Neural cell (in vitro differentiated cells): ENCODE results near the gene NCAPH2. TPM values are rescaled to one million over a fixed set of nuclear protein-coding genes. Genes with fewer than 3 reads are reported as not detected.

ENCODE experiments used
- H2AFZ ChIP-seq: fragments of 200-600, 300-800 bp; sonication (generic), shearing (Covaris generic); 2 replicates; pipeline ENCODE4 v1.6.0; 2014; ENCODE audit warnings: low read depth, mild to moderate bottlenecking, antibody characterized with exemption, low read length, moderate library complexity
- H3F3A ChIP-seq: fragments of 200-600 bp; shearing (Covaris generic); 2 replicates; pipeline ENCODE4 v1.6.1; 2016; ENCODE audit warnings: mild to moderate bottlenecking, moderate library complexity, mixed read lengths, antibody characterized with exemption, low read length; ENCODE audit not compliant: insufficient read depth, poor library complexity, severe bottlenecking
- H3K27ac ChIP-seq: fragments of 200-600, 300-800 bp; sonication (generic), shearing (Covaris generic); 2 replicates; pipeline ENCODE4 v1.5.1; 2014; ENCODE audit warnings: mild to moderate bottlenecking, low read length, moderate library complexity
- H3K27me3 ChIP-seq: fragments of 300-800, 200-600 bp; sonication (generic), shearing (Covaris generic); 2 replicates; pipeline ENCODE4 v1.6.0; 2014; ENCODE audit warnings: mild to moderate bottlenecking, low read depth, low read length, moderate library complexity; ENCODE audit not compliant: insufficient read depth
- H3K36me3 ChIP-seq: fragments of 300-800, 200-600 bp; sonication (generic), shearing (Covaris generic); 2 replicates; pipeline ENCODE4 v1.5.1; 2014; ENCODE audit warnings: mild to moderate bottlenecking, antibody characterized with exemption, low read length, moderate library complexity; ENCODE audit not compliant: insufficient read depth
- H3K4me2 ChIP-seq: fragments of 300-800, 200-600 bp; sonication (generic), shearing (Covaris generic); 2 replicates; pipeline ENCODE4 v1.6.0; 2014; ENCODE audit warnings: mild to moderate bottlenecking, low read length
- H3K4me3 ChIP-seq: fragments of 300-800, 200-600 bp; sonication (generic), shearing (Covaris generic); 2 replicates; pipeline ENCODE4 v1.5.1; 2014; ENCODE audit warnings: mild to moderate bottlenecking, low read length, moderate library complexity
- H3K79me2 ChIP-seq: fragments of 200-600 bp; shearing (Covaris generic); replicated peaks from 2 replicates; pipeline ENCODE4 v1.6.0; 2014; ENCODE audit warnings: mild to moderate bottlenecking, low read length, moderate library complexity; ENCODE audit not compliant: insufficient read depth
- H3K9ac ChIP-seq: fragments of 300-800, 200-600 bp; sonication (generic), shearing (Covaris generic); 2 replicates; pipeline ENCODE4 v1.6.1; 2016; ENCODE audit warnings: mild to moderate bottlenecking, low read length, mixed read lengths
- H3K9me2 ChIP-seq: fragments of 200-600 bp; shearing (Covaris generic); 2 replicates; pipeline ENCODE4 v1.6.1; 2016; ENCODE audit warnings: mild to moderate bottlenecking, low read length, mixed read lengths; ENCODE audit not compliant: insufficient read depth
- H3K9me3 ChIP-seq: fragments of 200-600, 300-800 bp; sonication (generic), shearing (Covaris generic); 2 replicates; pipeline ENCODE4 v1.6.1; 2016; ENCODE audit warnings: mild to moderate bottlenecking, mixed run types, low read length, moderate library complexity, mixed read lengths
- H4K20me1 ChIP-seq: fragments of 200-600 bp; shearing (Covaris generic); 2 replicates; pipeline ENCODE4 v1.6.1; 2016; ENCODE audit warnings: mild to moderate bottlenecking, mixed run types; ENCODE audit not compliant: insufficient read depth
- CTCF ChIP-seq: fragments of 450-650 bp; IDR thresholded peaks from 2 replicates; pipeline ENCODE4 v1.5.1; 2014; ENCODE audit warnings: antibody characterized with exemption, mild to moderate bottlenecking, moderate library complexity; ENCODE audit not compliant: poor library complexity, severe bottlenecking
- EP300 ChIP-seq: fragments of 450-650 bp; conservative IDR thresholded peaks from 2 replicates; pipeline ENCODE4 v1.6.1; 2014; ENCODE audit warnings: antibody characterized with exemption, mild to moderate bottlenecking, moderate library complexity; ENCODE audit not compliant: poor library complexity, severe bottlenecking
- EZH2 ChIP-seq: fragments of 200-600, 300-800 bp; shearing (Covaris generic), sonication (generic); IDR thresholded peaks from 2 replicates; pipeline ENCODE4 v1.6.1; 2014; ENCODE audit warnings: antibody characterized with exemption, low read length, borderline replicate concordance, mild to moderate bottlenecking; ENCODE audit not compliant: insufficient read depth, poor library complexity, severe bottlenecking
- MXI1 ChIP-seq: fragments of 450-650 bp; conservative IDR thresholded peaks from 2 replicates; pipeline ENCODE4 v1.6.1; 2014; ENCODE audit warnings: antibody characterized with exemption, mild to moderate bottlenecking; ENCODE audit not compliant: poor library complexity, severe bottlenecking
- POLR2AphosphoS5 ChIP-seq: IDR thresholded peaks from 2 replicates; pipeline ENCODE4 v1.6.1; 2012
- RAD21 ChIP-seq: fragments of 450-650 bp; conservative IDR thresholded peaks from 2 replicates; pipeline ENCODE4 v1.6.1; 2014; ENCODE audit warnings: antibody characterized with exemption, mild to moderate bottlenecking, moderate library complexity
- REST ChIP-seq: IDR thresholded peaks from 2 replicates; pipeline ENCODE4 v1.6.1; 2012; ENCODE audit warnings: borderline replicate concordance
- SMC3 ChIP-seq: fragments of 450-650 bp; conservative IDR thresholded peaks from 2 replicates; pipeline ENCODE4 v1.6.1; 2014; ENCODE audit warnings: antibody characterized with exemption, mild to moderate bottlenecking, moderate library complexity; ENCODE audit not compliant: poor library complexity
- TAF1 ChIP-seq: IDR thresholded peaks from 2 replicates; pipeline ENCODE4 v1.6.1; 2012; ENCODE audit warnings: low read depth
- polyA plus RNA-seq: library from polyadenylated mRNA; depleted of rRNA; stranded (reverse); fragments of >200 nt; gene quantifications from 2 replicates; pipeline ENCODE4 v1.2.3, GENCODE V29; 2014

Gene NCAPH2
- polyA plus RNA-seq, 1 donor from 2014 or later, result 81.1 TPM

- Histone ChIP-seq H3K79me2 (peaks cover 24% of the 10 kb centered on the region), H3F3A (no peaks in the 10 kb centered on the region), H3K4me2 (no peak overlapping the region), H3K9me3 (no peaks in the 10 kb centered on the region), H3K27ac (no peak overlapping the region), H3K36me3 (no peaks in the 10 kb centered on the region), H3K27me3 (peaks cover 21% of the 10 kb centered on the region), H2AFZ (no peak overlapping the region), H4K20me1 (peaks cover 15% of the 10 kb centered on the region), H3K9me2 (no peaks in the 10 kb centered on the region), H3K9ac (no peak overlapping the region), H3K4me3 (no peak overlapping the region)
- TF ChIP-seq RAD21, result no peak
- no peak for TF ChIP-seq CTCF
- no peak for TF ChIP-seq EP300
- no peak for TF ChIP-seq REST
- TF ChIP-seq POLR2AphosphoS5, result no peak
- TF ChIP-seq MXI1, result no peak
- TF ChIP-seq SMC3, result no peak
- no peak for TF ChIP-seq TAF1
- no peak for TF ChIP-seq EZH2
These were observed 31.2 kb upstream of the NCAPH2 start for GRCh38 chr22:50476868-50477267.

GRCh38 chr22:50477923-50478322, 30.1 kb upstream of the NCAPH2 start:
- no peak overlapping the region for H3K4me3 ChIP-seq
- TF ChIP-seq REST (no peak), TAF1 (no peak), CTCF (no peak), RAD21 (no peak), POLR2AphosphoS5 (no peak), EP300 (no peak), EZH2 (no peak), SMC3 (no peak), MXI1 (no peak)

More at GRCh38 chr22:50477923-50478322, 30.1 kb upstream of the NCAPH2 start:
- Histone ChIP-seq H3K79me2 (peaks cover 13% of the 10 kb centered on the region), H3K36me3 (no peaks in the 10 kb centered on the region), H3K27ac (no peak overlapping the region), H2AFZ (no peak overlapping the region), H4K20me1 (peaks cover 8% of the 10 kb centered on the region), H3K27me3 (peaks cover 32% of the 10 kb centered on the region), H3F3A (no peaks in the 10 kb centered on the region), H3K4me2 (no peak overlapping the region), H3K9me2 (no peaks in the 10 kb centered on the region), H3K9me3 (no peaks in the 10 kb centered on the region), H3K9ac (no peak overlapping the region)
